Metanephros (tissue), 1 donor: ENCODE results near the gene ZNF853. TPM values are rescaled to one million over a fixed set of nuclear protein-coding genes. Genes with fewer than 3 reads are reported as not detected.

ENCODE experiments used
- total RNA-seq: library from RNA; depleted of rRNA; stranded (reverse); fragments of >200 nt; gene quantifications from one replicate; pipeline ENCODE4 v1.2.3, GENCODE V29; 2014

ZNF853 gene
- total RNA-seq = 16.8 TPM

GRCh38 chr7:6614953-6615722 is at the start of gene ZNF853:
TSS of gene ZNF853 (plus strand) at chr7:6615610. CDS start at chr7:6616175, 565 bp downstream.

GRCh38 chr7:6577369-6578113 is 37.9 kb upstream of the ZNF853 start, which contains the start of gene ZDHHC4:
TSS of gene ZDHHC4 (plus strand) at chr7:6577454. CDS start at chr7:6580562, 3,108 bp downstream.

GRCh38 chr7:6589829-6590644 is 25.4 kb upstream of the ZNF853 start, which contains the start of gene INTS15:
TSS of gene INTS15 (plus strand) at chr7:6590021. CDS start at chr7:6590284, 263 bp downstream.

GRCh38 chr7:6636741-6637543 is 21.5 kb downstream of the ZNF853 start, which contains the start of gene ZNF316:
TSS of gene ZNF316 (plus strand) at chr7:6637318. CDS start at chr7:6642410, 5,092 bp downstream.

Other genes with a start within 250 kb of the ZNF853 start
- gene RAC1, start 241.1 kb upstream of the ZNF853 start, total RNA-seq = 80.8 TPM
- 20.3 TPM for gene DAGLB, start 167.7 kb upstream of the ZNF853 start, total RNA-seq
- 110 TPM for gene KDELR2, start 131.5 kb upstream of the ZNF853 start, total RNA-seq
- 1.5 TPM for gene GRID2IP, start 64.1 kb upstream of the ZNF853 start, total RNA-seq
- 62.4 TPM for gene ZDHHC4, start 38.2 kb upstream of the ZNF853 start, total RNA-seq
- gene INTS15, start 25.6 kb upstream of the ZNF853 start, total RNA-seq = 30.8 TPM
- gene ZNF316, start 21.7 kb downstream of the ZNF853 start, total RNA-seq = 31.5 TPM
- gene ZNF12, start 91.3 kb downstream of the ZNF853 start, total RNA-seq = 27.8 TPM
- gene RSPH10B2, start 138.5 kb downstream of the ZNF853 start, total RNA-seq = 0.53 TPM
- 54.7 TPM for gene CCZ1B, start 210.7 kb downstream of the ZNF853 start, total RNA-seq